ENCODE data around the gene BTBD2.

BTBD2 gene

GRCh38 chr19:2015608-2015950, at the start of gene BTBD2:
BTBD2 (minus strand) TSS chr19:2015714; CDS start chr19:2015703, 11 bp downstream.
- no peak for TF ChIP-seq CTCF (IDR thresholded peaks at IDR 0.05; ENCODE audit: insufficient read depth, missing control alignments)
- DNase-seq (ENCODE audit: insufficient read length, low spot score) (peak; percentile 63), FAIRE-seq (no peak)

- TF ChIP-seq CTCF (IDR thresholded peaks at IDR 0.05; ENCODE audit: insufficient read depth, missing control alignments), result no peak
- FAIRE-seq (no peak), DNase-seq (ENCODE audit: insufficient read length, low spot score) (no peak)
Measured at GRCh38 chr19:2064788-2065524, 49.4 kb upstream of the BTBD2 start.

- FAIRE-seq (no peak), DNase-seq (ENCODE audit: insufficient read length, low spot score) (no peak)
- TF ChIP-seq CTCF (IDR thresholded peaks at IDR 0.05; ENCODE audit: insufficient read depth, missing control alignments), result no peak
Measured at GRCh38 chr19:2064395-2064787, 48.9 kb upstream of the BTBD2 start.

GRCh38 chr19:2063824-2064223, 48.3 kb upstream of the BTBD2 start:
- no peak for TF ChIP-seq CTCF (IDR thresholded peaks at IDR 0.05; ENCODE audit: insufficient read depth, missing control alignments)
- DNase-seq (ENCODE audit: insufficient read length, low spot score) (no peak), FAIRE-seq (no peak)

- no peak for TF ChIP-seq CTCF (IDR thresholded peaks at IDR 0.05; ENCODE audit: insufficient read depth, missing control alignments)
- DNase-seq (ENCODE audit: insufficient read length, low spot score), result no peak
- FAIRE-seq, result no peak
Measured at GRCh38 chr19:2062770-2063169, 47.3 kb upstream of the BTBD2 start.

- DNase-seq (ENCODE audit: insufficient read length, low spot score) (no peak), FAIRE-seq (no peak)
- no peak for TF ChIP-seq CTCF (IDR thresholded peaks at IDR 0.05; ENCODE audit: insufficient read depth, missing control alignments)
Measured at GRCh38 chr19:2062389-2062729, 46.8 kb upstream of the BTBD2 start.

GRCh38 chr19:2061495-2062388, 46.2 kb upstream of the BTBD2 start:
- DNase-seq (ENCODE audit: insufficient read length, low spot score) (peak; percentile 90), FAIRE-seq (no peak)
- no peak for TF ChIP-seq CTCF (IDR thresholded peaks at IDR 0.05; ENCODE audit: insufficient read depth, missing control alignments)
